ENCODE data around the gene FAR2. TPM values are rescaled to one million over a fixed set of nuclear protein-coding genes. Genes with fewer than 3 reads are reported as not detected.

Gene FAR2
- total RNA-seq, 4 donors from 2014 or later: 13.2 to 27.4 (median 22.8) TPM

DNA sequence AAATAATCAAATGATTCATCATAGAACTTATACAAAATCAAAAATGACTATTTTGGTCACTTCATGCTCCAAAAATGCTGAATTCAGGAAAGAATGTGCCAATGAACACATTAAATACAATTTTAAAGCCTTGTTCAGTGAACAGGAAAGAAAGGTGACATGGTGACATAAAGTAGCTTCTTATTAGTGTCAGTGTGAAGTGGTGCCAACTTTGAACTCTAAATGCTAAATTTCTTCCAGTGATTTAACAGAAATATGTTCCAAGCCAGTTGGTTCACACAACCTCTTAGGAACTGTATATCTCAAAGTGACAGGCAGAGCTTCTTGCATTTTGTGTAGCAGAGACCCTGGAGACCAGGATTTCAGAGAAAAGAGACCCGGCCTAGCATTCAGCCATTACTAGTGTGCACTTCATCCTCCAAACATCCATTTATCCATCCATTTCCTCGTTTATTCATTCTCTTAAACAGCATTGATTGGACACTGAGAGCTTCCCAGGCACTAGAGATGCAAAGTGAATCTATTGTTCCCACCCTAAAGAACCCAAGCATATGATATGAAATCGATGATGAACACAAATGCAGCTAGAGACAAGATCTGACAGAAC, 95.2 kb downstream of the FAR2 start:
- TF ChIP-seq, protein P1, sequence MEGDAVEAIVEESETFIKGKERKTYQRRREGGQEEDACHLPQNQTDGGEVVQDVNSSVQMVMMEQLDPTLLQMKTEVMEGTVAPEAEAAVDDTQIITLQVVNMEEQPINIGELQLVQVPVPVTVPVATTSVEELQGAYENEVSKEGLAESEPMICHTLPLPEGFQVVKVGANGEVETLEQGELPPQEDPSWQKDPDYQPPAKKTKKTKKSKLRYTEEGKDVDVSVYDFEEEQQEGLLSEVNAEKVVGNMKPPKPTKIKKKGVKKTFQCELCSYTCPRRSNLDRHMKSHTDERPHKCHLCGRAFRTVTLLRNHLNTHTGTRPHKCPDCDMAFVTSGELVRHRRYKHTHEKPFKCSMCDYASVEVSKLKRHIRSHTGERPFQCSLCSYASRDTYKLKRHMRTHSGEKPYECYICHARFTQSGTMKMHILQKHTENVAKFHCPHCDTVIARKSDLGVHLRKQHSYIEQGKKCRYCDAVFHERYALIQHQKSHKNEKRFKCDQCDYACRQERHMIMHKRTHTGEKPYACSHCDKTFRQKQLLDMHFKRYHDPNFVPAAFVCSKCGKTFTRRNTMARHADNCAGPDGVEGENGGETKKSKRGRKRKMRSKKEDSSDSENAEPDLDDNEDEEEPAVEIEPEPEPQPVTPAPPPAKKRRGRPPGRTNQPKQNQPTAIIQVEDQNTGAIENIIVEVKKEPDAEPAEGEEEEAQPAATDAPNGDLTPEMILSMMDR (IDR thresholded peaks at IDR 0.05; ENCODE audit: low read depth): no peak

DNA sequence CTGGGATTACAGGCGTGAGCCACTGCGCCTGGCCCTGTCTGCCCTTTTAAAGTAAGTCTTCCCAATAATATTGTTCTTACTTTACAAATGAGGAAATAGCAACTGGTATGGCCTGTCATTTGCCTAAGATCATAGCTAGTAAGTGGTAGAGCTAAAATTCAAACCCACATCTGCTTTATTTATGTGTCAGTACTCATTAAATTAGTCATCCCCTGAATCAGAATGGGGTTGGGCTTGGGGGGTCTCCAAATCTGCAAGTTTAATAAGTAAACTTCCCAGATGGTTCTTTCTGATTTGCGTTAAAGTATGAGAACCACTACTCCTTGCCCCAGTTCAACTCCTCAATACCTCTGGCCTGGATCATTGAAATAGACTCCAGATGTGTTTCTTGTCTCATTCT, 96.2 kb downstream of the FAR2 start:
- TF ChIP-seq, protein P1 (IDR thresholded peaks at IDR 0.05; ENCODE audit: low read depth): no peak

DNA sequence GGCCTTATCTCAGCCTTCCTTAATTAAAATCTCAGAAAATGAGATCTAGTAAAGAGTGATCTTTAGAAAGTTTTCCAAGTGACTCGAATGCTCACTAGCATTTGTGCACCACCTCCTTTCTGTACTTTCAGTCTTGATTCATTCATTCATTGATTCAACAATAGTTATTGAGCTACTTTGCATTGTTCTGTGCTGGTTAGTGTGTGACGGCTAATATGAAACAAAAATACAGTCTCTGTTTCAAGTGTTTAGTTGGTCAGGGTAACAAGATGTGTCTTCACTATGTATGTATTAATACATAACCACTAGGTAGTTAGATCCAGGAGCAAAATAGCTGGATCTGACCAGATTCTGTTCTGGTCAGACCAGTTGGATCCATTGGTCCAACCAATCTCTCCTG, 100.9 kb downstream of the FAR2 start:
- TF ChIP-seq, protein P1 (IDR thresholded peaks at IDR 0.05; ENCODE audit: low read depth): no peak

DNA sequence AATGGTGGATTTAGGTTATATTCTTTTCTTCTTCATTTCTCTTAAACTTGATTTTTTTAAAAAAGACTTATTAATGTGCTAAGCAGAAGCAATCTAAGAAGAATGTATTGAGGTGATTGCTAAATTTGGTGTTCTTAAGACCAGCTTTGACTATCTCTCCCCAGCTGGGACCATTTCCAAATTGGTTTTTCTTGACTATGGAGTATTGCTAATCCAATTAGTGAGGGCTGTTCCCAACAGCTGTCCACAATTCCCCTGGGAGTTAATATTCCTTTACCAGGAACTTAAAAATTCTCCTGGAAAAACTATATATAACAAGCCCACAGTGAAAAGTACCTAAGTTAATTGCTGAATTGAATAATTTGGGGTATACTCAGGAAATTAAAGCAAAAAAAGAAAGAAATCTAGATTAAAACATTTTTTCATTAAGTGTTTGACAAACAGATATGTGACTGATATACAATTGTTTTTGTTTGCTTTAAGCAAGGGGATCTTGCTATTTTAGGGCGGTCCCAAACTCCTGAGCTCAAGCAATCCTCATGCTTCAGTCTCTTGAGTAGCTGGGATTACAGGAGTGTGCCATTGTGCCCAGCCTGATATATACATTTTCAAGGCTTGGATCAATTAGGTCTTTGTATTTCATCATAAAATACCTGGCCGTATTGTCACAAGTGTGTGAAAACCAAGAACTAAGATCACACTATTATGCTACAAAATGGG, 105.0 kb downstream of the FAR2 start:
- TF ChIP-seq, protein P1 (IDR thresholded peaks at IDR 0.05; ENCODE audit: low read depth): no peak

DNA sequence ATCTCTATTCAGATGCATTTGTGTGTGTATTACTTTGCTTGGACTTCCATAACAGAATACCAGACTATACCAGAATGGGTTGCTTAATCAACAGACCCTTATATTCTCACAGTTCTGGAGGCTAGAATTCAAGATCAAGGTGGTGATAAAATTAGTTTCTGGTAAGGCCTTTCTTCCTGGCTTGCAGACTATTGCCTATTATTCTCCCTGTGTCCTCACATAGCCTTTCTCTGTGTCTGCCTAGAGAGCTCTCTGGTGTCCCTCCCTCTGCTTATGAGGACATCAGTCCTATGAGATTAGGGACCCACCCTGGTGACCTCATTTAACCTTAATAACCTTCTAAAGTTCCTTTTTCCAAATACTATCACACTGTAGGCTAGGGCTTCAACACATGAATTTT, 106.0 kb downstream of the FAR2 start:
- TF ChIP-seq, protein P1 (IDR thresholded peaks at IDR 0.05; ENCODE audit: low read depth): no peak

DNA sequence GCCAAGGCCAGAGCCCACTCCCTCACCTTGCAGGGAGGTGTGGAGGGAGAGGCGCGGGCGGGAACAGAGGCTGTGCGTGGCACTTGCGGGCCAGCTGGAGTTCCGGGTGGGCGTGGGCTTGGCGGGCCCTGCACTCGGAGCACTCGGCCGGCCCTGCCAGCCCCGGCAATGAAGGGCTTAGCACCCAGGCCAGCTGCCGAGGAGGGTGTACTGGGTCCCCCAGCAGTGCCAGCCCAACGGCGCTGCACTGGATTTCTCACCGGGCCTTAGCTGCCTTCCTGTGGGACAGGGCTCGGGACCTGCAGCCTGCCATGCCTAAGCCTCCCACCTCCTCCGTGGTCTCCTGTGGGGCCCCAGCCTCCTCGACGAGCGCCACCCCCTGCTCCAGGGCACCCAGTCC, 107.5 kb downstream of the FAR2 start:
- TF ChIP-seq, protein P1 (IDR thresholded peaks at IDR 0.05; ENCODE audit: low read depth): no peak

DNA sequence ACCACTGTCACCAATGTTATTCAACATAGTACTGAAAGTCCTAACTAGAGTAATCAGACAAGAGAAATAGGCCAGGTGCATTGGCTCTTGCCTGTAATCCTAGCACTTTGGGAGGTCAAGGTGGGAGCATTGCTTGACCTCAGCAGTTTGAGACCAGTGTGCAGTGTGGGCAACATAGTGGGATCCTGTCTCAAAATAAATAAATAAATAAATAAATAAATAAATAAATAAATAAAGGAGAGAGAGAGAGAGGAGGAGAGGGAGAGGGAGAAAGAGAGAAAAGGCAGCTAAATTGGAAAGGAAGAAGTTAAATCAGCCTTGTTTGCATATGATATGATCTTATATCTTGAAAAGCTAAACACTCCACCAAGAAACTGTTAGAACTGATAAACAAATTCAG, 115.3 kb downstream of the FAR2 start:
- TF ChIP-seq, protein P1 (IDR thresholded peaks at IDR 0.05; ENCODE audit: low read depth): no peak

All from subcutaneous adipose tissue (tissue), 4 donors.